Fibroblast of peridontal ligament (primary cell): ENCODE measurements around the gene RAP1GAP.

ENCODE experiments used
- DNase-seq: peaks from one replicate; pipeline ENCODE4 v3.0.0-alpha.2; 2010; ENCODE audit errors: extremely low read depth

The RAP1GAP gene

DNA sequence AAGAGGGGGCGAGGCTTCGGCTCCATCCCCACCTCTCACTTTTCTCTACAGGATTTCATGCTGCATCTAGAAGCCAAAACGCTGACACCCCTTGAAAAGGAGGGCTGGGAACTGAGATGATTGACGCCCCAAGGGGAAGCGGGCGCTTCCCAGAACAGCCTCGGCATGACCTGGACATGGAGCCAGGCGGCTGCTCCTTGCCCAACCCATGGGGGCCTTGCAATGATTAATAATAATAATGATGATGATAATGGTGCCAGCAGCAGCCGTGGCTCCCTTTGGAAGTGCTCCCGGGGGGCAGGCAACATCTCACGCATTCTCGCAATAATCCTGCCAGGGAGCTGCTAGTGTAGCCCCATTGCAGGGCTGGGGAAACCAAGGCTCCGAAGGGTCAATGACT is 78.2 kb downstream of the RAP1GAP start:
- no peak for DNase-seq

DNA sequence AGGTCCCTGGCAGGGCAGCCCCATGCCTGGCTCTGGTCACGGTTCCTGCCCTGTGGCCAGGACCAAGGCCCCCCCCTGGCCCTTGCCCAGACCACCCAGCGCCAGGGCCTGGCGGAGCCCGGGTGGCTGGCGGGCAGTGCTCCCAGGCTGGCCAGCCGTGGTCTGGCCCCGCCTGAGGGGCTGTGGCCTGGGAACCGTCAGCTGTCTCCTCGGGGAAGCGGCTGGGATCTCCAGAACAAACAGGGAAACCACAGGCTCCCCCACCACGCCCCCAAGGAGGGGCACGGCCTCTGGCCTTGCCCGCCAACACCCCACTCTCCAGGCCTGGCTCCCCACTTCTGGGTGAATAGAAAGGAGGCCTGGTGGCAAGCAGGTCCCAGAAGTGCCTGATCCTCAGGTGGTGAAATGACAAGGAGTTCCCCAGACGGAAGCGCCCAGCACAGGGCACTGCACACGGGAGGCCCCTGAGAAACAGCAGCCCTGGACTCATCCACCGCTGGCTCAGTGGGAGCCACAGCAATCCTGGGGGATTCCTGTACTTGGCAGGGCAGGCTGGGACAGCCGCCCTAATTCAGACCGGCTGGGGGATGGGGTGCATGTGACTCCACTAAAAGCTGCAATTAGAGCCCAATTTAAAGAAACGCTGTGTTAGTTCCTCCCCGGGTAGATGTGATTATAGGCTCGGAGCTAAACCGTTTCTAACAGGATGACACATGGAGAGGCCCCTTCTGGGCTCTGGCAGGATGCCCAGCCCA is 78.9 kb downstream of the RAP1GAP start:
- no peak for DNase-seq

DNA sequence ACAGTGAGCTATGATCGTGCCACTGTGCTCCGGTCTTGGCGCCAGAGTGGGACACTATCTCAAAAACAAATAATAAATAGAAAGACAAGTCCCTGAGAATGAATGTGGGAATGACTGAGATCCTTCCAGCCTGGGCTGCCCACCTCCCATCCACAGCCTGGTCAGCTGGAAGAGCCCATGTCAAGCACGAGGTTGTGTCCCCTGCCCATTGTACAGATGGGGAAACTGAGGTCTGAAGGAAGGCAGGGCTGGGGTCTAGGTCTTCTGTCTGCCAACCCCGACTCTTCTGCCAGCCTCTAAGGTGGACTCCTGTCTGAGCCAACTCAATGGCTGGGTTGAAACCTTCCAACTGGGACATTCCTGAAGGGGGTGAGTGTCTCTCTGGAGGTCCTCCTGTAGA is 79.5 kb downstream of the RAP1GAP start:
- no peak for DNase-seq

DNA sequence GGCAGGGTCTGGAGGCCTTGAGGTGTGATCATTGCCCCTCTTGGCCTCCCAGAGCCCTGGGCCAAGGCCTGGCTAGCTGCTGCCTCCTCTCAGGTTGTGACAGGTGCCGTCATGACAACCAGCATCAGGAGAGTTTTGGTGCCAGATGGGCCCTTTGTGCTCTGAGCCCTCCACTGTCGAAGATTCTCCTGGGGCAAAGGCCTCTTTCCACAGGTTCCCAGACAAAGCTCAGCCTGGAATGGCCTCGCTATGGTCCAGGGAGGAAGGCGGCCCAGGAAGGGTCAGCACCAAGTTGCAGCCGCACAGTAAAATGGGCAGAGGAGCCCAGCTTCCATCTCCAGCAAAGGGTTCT is 81.6 kb downstream of the RAP1GAP start:
- DNase-seq: no peak

DNA sequence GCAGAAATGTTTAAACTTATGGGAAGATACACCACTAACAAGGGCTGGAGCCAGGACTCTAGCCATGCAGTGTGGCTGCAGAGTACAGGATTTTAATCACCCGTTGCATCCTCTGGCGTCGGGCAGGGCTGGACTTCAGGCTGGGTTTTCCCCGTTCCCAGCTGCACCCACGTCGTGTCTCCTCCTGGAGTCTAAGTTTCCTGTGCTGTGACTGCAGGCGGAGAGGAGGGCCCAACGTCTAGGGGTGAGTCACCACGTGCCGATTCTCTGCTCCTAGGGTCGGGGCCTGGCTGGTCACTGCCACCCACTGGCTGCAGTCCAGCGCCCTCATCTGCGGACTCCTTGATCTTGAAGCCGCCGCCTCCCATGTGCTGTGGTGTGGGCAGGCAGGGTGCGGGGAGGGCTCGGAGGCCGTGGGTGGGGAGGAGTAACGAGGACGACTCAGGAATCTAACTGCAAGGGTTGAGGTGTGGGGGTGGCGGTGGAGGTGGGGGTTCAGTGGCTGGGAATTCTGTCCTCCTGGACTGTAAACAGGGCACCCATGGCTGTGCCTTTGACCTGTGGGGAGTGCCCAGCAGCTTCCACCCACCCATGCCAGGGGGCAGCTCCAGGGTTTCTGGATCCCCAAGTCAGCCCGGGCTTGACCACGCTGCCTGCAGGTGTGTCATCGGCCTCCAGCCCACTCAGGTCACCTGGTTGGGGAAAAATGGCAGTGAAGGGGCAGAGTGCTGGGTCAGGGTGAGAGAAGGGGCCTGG is 82.1 kb downstream of the RAP1GAP start:
- DNase-seq: peak; percentile 67

DNA sequence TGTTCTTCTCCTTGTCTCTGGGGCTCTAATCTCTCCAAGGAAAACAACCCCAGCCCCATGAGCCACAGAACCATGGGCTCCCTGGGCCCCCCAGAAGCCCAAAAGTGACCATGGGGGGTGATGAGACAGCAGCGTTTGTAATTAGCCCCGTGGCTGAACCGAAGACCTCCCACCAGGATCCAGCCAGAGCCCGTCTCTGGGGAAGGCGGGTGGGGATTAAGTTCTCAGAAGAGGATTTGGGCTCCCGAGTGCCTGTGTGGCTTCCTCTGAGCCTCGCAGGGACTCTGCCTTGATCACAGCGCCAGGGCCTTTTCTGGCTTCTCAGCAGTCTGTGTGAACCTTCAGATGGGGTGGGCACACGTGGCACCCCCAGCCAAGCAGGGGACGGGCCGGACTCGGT is 82.9 kb downstream of the RAP1GAP start:
- no peak for DNase-seq

DNA sequence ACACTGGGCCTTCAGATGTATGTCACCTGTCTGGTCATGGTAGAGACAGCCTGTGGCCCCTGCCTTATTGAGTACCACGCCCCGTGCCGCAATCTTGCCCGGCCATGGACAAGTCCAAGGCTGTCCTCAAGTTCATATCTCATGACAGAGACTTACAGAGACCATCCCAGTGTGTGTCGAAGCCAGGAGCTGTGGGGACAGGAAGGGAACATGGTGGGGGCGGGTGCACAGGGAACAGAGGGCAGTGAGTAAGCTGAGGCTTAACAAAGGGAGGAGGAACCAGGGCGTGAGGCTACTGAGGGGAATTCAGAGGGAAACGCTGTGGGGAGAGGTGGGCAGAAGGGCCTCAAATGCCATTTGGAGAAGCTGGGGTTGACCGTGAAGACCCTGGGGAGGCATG is 84.1 kb downstream of the RAP1GAP start:
- DNase-seq: no peak

DNA sequence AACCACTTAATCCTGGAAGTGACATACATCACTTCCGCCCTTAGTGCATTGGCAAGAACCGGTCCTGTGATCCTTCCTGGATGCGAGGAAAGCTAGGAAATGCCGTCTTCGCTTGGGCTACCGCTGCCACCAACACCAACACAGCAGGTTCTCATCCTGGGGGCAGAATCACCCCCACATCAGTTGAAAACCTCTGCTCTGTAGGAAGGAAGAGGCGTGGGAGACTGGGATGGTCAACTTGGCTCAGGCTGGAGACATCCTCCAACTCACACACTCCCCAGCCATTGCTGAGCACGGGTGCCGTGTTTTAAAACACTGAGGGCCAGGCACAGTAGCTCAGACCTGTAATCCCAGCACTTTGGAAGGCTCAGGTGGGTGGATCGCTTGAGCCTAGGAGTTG is 85.1 kb downstream of the RAP1GAP start:
- DNase-seq: no peak

DNA sequence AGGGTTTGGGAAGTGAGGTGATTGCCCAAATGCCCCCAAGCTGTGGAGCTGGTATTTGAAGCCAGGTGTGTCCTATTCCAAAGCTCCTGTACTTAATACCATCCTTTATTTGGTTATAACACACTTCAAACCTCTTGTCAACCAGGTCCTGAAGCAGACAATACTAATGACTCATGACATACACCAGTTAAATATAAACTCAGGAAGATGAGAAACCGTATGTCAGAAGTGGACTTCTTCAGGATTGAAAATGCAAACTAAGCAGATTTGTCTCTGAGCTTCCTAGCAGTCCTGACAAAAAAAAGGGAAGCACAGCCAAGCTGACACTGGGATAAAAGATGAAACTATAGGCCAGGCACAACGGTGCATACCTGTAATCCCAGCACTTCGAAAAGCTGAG is 89.4 kb downstream of the RAP1GAP start:
- DNase-seq: no peak

DNA sequence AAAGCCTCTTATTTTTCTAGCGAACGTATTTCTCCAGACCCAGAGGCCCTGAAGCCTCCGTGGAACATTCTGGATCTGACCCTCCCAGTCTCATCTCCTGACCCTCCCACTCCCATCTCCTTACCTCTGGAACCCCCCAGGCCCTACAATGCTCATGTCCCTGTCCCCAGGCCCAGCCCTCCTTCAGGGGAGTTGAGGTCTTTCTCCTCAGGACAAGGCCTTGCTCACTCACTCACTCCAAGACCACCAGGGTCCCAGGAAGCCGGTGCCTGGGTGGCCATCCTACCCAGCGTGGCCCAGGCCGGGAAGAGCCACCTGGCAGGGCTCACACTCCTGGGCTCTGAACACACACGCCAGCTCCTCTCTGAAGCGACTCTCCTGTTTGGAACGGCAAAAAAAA is 91.2 kb downstream of the RAP1GAP start:
- DNase-seq: no peak

DNA sequence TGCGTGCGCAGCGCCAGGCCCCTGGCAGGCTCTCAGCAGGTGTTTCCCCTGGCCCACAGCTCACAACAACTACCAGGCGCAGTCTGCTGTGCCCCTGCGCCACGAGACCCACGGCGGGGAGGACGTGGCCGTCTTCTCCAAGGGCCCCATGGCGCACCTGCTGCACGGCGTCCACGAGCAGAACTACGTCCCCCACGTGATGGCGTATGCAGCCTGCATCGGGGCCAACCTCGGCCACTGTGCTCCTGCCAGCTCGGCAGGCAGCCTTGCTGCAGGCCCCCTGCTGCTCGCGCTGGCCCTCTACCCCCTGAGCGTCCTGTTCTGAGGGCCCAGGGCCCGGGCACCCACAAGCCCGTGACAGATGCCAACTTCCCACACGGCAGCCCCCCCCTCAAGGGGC is 91.8 kb downstream of the RAP1GAP start:
- no peak for DNase-seq

DNA sequence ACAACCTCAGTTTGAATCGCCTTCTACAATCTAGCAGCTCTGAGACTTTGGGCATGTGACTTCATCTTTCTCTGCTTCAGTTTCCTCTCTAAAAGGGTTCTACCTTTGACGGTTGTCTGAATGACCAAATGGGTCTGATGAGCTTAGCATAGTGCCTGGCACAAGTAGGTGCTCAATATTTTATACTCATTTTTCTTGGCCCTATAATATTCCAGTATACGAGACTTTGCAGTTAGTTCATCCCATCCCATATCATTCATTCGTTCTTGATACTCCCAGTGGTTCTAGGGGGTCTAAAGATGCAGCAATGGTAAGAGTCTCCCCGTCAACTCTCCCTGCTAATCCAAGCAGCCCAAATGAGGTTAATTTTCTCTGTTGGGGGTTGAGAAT is 92.4 kb downstream of the RAP1GAP start:
- DNase-seq: no peak

DNA sequence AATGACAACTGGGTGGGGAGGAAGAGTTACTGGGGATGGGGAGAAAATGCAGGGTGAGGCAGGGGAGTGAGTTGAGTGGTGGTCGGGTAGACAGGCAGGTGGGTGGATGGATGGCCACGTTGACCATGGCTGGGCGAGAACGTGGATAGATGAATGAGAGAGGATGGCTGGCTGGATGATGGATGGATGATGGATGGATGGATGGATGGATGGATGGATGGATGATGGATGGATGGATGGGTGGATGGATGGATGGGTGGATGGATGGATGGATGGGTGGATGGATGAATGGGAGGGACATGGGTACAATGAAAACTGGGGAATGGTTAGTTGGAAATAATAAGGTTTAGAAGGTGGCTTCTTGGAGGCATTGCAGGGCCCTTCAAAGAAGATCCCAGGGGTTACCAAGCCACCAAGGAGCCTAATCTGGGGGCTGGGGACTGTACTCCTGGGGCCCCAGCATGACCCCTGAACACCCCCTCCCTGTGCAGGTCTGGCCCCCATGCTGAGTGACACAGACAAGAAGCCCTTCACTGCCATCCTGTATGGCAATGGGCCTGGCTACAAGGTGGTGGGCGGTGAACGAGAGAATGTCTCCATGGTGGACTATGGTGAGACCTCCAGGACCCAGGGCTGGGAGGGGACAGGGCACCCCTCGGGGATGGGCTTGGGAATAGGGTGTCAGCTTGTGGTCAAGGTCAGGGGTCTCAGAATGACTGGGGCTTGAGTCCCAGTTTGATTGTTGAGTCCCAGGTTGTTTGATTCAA is 92.9 kb downstream of the RAP1GAP start:
- DNase-seq: no peak

DNA sequence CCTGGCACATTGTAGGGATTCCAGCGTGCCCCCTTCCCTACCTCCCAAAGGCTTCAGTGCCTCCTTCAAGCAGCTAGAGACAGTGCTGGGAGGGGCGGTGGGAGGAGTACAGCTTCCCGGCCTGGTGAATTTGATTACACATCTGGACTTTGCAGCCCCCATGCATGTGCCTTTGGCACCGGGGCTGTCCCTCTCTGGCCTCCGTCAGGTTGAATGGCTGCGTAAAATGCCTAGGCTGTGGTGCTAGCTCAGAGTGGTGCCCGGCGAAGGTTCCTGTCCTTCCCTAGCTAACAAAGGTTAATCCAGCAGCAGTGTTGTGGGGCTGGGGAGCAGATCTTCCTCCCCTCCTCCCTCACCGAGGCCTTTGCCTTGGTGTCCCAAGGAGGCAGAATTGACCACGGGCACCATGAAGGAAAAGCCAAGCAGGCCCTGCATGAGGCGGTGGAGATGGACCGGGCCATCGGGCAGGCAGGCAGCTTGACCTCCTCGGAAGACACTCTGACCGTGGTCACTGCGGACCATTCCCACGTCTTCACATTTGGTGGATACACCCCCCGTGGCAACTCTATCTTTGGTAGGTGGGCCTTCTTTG is 93.7 kb downstream of the RAP1GAP start:
- no peak for DNase-seq

DNA sequence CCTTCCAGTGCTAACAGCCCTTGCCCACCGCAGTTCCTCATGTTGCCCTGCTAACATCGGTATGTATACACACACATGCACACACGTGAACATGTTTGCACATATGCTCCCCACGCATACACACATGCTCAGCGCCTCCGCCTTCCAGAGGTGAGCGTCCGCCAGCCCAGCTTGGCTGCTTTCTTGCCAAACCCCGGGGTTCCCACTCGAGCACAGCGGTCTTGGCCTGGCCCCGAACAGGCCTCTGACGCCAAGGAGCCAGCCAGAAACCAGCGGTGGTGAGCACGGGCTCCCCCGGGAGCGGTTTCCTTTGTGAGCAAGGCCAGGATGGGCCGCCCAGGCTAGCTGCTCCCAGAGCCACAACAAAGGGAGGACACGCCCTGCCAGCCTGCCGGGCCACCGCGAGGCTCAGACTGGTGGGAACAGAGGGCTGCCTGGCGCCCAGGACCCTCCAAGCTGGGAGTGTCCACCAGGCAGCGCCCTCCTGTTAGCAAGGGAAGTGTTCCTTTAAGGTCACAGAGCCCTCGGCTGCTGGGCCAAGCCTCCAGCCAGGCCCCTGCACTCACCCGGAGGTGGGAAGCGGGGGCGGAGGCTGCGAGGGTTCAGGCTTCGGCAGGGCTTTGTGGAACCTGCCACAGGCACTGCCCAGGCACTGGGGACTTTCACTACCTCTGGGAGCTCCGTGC is 94.5 kb downstream of the RAP1GAP start:
- DNase-seq: peak; percentile 29

DNA sequence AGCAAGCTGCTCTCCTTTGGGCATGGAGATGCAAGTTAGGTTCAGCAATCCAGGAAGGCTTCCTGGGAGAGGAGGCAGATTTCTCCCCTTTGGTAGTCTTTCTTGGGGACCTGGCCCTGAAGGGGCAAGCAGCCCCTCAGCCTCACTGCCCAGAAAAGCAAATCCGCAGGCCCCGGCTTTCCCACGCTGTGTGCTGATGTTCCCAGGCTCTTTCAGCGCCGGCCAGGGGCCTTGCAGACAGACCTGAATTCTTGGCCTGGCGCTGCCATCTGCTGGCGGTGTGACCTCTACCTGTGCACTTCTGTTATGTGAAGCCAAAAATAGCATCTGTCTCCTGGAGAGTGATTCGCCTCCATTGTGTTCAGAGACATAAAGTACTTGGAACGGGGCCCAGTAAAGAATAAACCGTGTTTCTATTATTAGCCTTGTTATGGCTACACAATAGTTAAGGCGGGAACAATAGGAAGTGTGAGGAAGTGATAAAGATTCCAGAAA is 95.1 kb downstream of the RAP1GAP start:
- DNase-seq: peak; percentile 71

DNA sequence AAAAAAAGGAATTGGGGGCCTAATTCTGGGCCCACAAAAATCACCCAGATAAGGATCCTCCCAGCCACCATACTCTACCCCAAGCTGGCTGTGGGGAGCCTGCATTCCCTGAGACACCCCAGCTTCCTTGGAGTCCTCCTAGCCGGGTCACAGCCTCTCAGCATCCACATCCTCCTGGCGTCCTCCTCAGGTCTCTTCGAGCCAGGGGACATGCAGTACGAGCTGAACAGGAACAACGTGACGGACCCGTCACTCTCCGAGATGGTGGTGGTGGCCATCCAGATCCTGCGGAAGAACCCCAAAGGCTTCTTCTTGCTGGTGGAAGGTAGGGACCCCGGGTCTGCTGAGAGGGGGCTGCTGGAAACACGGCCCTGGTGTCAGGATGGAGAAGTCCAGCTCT is 95.7 kb downstream of the RAP1GAP start:
- DNase-seq: no peak

DNA sequence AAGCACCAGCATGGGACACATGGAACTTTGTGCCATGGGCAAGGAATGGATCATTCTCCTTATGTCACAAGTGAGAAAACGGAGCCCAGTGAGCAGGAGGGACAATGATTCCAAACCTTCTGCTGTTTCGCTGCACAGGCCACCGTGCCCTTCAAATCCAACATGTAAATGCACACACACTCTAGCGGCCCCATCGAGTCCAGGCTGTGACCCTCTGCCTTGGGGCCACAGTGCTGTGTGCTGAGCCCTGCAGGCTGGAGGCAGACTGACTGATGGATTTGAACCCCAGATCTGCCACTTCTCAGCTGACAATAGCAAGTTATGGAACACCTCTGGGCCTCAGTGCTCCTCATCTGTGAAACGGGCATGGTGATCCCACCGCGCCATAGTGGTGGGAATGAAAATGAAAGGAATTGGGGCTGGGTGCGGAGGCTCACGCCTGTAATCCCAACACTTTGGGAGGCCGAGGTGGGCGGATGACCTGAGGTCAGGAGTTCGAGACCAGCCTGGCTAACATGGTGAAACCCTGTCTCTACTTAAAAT is 96.4 kb downstream of the RAP1GAP start:
- DNase-seq: no peak

DNA sequence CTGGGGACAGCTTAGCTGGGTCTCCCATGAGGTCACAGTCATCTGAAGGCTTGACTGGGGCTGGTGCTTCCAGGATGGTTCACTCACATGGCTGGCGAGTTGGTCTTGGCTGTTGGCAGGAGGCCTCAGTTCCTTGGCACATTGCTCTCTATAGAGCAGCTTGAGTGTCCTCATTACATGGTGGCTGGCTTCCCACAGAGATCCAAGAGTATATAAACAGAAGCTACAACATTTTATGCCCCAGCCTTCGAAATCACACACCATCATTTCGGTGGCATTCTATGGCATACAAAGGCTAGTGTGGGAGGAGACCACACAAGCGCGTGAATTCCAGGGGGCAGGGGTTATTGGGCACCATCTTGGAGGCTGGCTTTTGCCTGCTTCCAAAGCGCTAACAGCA is 96.9 kb downstream of the RAP1GAP start:
- DNase-seq: no peak

DNA sequence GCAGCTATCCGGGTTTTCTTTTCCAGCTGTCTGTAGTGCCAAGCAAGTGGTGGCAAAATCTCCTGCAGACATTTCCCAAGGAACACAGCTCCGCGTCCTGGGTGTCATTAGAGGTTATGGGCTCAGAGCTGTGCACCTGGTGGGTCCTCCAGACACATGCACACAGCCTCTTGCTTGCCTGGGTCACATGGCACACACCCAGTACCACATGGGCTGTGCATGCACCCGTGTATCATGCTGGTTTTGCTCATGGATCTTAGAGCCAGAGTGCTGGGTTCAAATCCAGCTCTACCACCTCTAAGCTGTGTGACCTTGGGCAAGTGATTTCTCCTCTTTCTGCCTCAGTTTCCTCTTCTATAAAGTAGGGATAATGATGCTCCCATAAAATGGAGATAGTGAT is 98.3 kb downstream of the RAP1GAP start:
- no peak for DNase-seq

DNA sequence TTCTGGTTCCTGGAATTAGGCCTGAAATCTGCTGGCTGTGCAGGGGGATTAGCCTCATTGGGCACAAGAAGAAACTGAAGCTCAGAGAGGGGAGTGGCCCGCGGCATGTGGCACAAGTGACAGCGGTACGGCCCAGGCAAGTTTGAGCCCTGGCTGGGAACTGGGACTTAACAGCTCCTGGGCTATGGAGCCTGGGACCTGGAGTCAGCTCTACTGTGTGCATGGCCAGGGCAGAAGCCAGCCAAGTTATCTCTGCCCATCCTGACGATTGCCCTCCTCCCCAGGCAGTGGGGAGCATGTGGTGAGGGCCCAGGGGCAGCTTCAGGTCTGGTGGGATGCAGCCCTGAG is 98.7 kb downstream of the RAP1GAP start:
- DNase-seq: no peak
